Heart right ventricle (tissue), 16 donors: ENCODE data around the gene SLC28A3. TPM values are rescaled to one million over a fixed set of nuclear protein-coding genes. Genes with fewer than 3 reads are reported as not detected.
A peak's percentile ranks its signal among the peaks of the same experiment; 100 is the strongest.

Experiments
- ATAC-seq, 8 donors: fragments of 200-7000 bp; cut with Tn5 transposase; one replicate each; pipeline ENCODE4 v1.9.1; 2020; ENCODE audit warnings: mild to moderate bottlenecking in 8 of 8, moderate library complexity in 8 of 8, moderate number of reproducible peaks in 1 of 8
- DNase-seq, 2 donors: peaks; one replicate each; pipeline ENCODE4 v3.0.0-alpha.2; 2020
- H3K27ac ChIP-seq, 10 donors: fragments of 200-600 bp; sonication (generic) in 2 of 10; one replicate each; pipeline versions ENCODE4 v1.5.0 to v1.8.0; 2020 to 2022; ENCODE audit warnings: mild to moderate bottlenecking in 3 of 10
- H3K27me3 ChIP-seq, 7 donors: fragments of 200-600 bp; one replicate each; pipeline ENCODE4 v1.8.0; 2021 to 2022; ENCODE audit warnings: mild to moderate bottlenecking in 2 of 7
- H3K36me3 ChIP-seq, 9 donors: fragments of 200-600 bp; sonication (generic) in 1 of 9; one replicate each; pipeline versions ENCODE4 v1.5.0 to v1.8.0; 2020 to 2022; ENCODE audit warnings: mild to moderate bottlenecking in 2 of 9
- H3K4me1 ChIP-seq, 9 donors: fragments of 200-600 bp; sonication (generic) in 1 of 9; one replicate each; pipeline versions ENCODE4 v1.5.0 to v1.8.0; 2020 to 2022; ENCODE audit warnings: mild to moderate bottlenecking in 4 of 9
- H3K4me3 ChIP-seq, 10 donors: fragments of 200-600 bp; sonication (generic) in 2 of 10; one replicate each; pipeline versions ENCODE4 v1.5.0 to v1.8.0; 2020 to 2022; ENCODE audit warnings: mild to moderate bottlenecking in 7 of 10, moderate library complexity in 2 of 10
- H3K9me3 ChIP-seq, 11 donors: fragments of 200-600 bp in 10 of 11; sonication (generic) in 2 of 11; one replicate each; pipeline versions ENCODE4 v1.5.0 to v1.8.0; 2013 to 2022; ENCODE audit warnings: mild to moderate bottlenecking in 2 of 11, control low read depth in 1 of 11, moderate library complexity in 1 of 11
- whole genome bisulfite sequencing, 2 donors: extraction: QIAGEN DNeasy Blood & Tissue Kit; methylation state at CpG; one replicate each; pipeline ENCODE4 v1.1.7; 2013; ENCODE audit warnings: inconsistent platforms in 1 of 2; 5-methylcytosine and 5-hydroxymethylcytosine counted together
- intact Hi-C, 10 donors: fragments of 100-400 bp; cut with DNase I; formaldehyde crosslinking; loops; one replicate each; pipeline versions ENCODE4 v1.11.1 to v1.14.2; 2022
- polyA plus RNA-seq, 2 donors: library from polyadenylated mRNA; stranded (reverse); fragments of 200-250 nt; gene quantifications; one replicate each; pipeline ENCODE4 v1.2.3, GENCODE V29; 2013
- total RNA-seq, 10 donors: library from RNA; stranded (reverse); fragmentation: NEBNext Ultra II Directional in 3 of 10; extraction: Animal tissue kit (Norgen Biotek cat#: 25700) in 3 of 10; gene quantifications; one replicate each; pipeline versions ENCODE4 v1.2.1 to v1.2.4, GENCODE V29; 2021 to 2023
- TF ChIP-seq, protein P1 (sequence below), 9 donors: fragments of 200-600 bp; sonication (generic) in 2 of 9; IDR thresholded peaks; one replicate each; pipeline versions ENCODE4 v1.5.0 to v1.8.0; 2021 to 2022; ENCODE audit warnings: antibody characterized with exemption in 9 of 9, mild to moderate bottlenecking in 5 of 9, moderate library complexity in 1 of 9
- donor health status: Arrhythmogenic right ventricular cardiomyopathy.
- donor health status: ischemic (EF 13 %, LVEDD 7.1; RV severe dilation, severe dysfunction).
- donor health status: healthy with polysubstance abuse.
- donor health status: DM: no; HTN: yes; CAD: no.
- donor health status: DM: no; HTN: no; CAD: no.
- donor health status: ischemic (EF 25% LVEDD 6.9; RV normal size, moderate dysfunction).
- donor health status: ischemic (EF 25% LVEDD 5.7; RV mildly dilated, moderate dysfunction).
- donor health status: healthy.
- donor health status: DM: yes; HTN: yes; CAD: no.
- donor health status: Ischemic cardiomyopathy.
- donor health status: ischemic (EF 35%, LVEDD 5.7; RV mildly dilated, moderate dysfunction).
- donor health status: nonischemic (EF 11% LVEDD 7.7; RV severe dilation, severe dysfunction).
- donor health status: DM: yes; HTN: yes; CAD: no.
- donor health status: PGD.
- donor health status: ischemic (EF 29% LVEDD 5.4; RV normal size, mild dysfunction).
- donor health status: nonischemic (EF 23%, LVEDD 6.1; RV moderate dilation, normal function).

SLC28A3 gene
- total and polyA plus RNA-seq, 12 donors = 0.01 to 0.65 (median 0.18) TPM; not detected in 1

GRCh38 chr9:84229191-84229590, 111.4 kb downstream of the SLC28A3 start:
- DNase-seq (no peak), ATAC-seq (no peak)
- H3K4me1 ChIP-seq = peaks cover 0 to 37% (median 22%) of the 10 kb centered on the region in 9 donors
- intact Hi-C loops = no loop called here
- no peaks in the 10 kb centered on the region for H3K27me3 ChIP-seq
- no peak overlapping the region for H3K4me3 ChIP-seq
- TF ChIP-seq, protein P1, sequence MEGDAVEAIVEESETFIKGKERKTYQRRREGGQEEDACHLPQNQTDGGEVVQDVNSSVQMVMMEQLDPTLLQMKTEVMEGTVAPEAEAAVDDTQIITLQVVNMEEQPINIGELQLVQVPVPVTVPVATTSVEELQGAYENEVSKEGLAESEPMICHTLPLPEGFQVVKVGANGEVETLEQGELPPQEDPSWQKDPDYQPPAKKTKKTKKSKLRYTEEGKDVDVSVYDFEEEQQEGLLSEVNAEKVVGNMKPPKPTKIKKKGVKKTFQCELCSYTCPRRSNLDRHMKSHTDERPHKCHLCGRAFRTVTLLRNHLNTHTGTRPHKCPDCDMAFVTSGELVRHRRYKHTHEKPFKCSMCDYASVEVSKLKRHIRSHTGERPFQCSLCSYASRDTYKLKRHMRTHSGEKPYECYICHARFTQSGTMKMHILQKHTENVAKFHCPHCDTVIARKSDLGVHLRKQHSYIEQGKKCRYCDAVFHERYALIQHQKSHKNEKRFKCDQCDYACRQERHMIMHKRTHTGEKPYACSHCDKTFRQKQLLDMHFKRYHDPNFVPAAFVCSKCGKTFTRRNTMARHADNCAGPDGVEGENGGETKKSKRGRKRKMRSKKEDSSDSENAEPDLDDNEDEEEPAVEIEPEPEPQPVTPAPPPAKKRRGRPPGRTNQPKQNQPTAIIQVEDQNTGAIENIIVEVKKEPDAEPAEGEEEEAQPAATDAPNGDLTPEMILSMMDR (IDR thresholded peaks at IDR 0.05) = no peak
- H3K9me3 ChIP-seq = no peaks in the 10 kb centered on the region
- H3K36me3 ChIP-seq = no peaks in the 10 kb centered on the region
- no peak overlapping the region for H3K27ac ChIP-seq
- WGBS, 2 donors = 57 to 78% methylated on average over 4 of the region's 4 CpGs

- ATAC-seq (no peak), DNase-seq (no peak)
- intact Hi-C loops = no loop called here
- peaks cover 0 to 37% (median 22%) of the 10 kb centered on the region in 9 donors for H3K4me1 ChIP-seq
- H3K9me3 ChIP-seq = no peaks in the 10 kb centered on the region
- H3K4me3 ChIP-seq = no peak overlapping the region
- H3K27me3 ChIP-seq = no peaks in the 10 kb centered on the region
- TF ChIP-seq, protein P1 (IDR thresholded peaks at IDR 0.05) = no peak
- H3K27ac ChIP-seq = no peak overlapping the region
- no peaks in the 10 kb centered on the region for H3K36me3 ChIP-seq
- WGBS, 2 donors = 29 to 48% methylated on average over 5 of the region's 5 CpGs
These were observed 112.3 kb downstream of the SLC28A3 start for GRCh38 chr9:84228130-84228720.

DNA sequence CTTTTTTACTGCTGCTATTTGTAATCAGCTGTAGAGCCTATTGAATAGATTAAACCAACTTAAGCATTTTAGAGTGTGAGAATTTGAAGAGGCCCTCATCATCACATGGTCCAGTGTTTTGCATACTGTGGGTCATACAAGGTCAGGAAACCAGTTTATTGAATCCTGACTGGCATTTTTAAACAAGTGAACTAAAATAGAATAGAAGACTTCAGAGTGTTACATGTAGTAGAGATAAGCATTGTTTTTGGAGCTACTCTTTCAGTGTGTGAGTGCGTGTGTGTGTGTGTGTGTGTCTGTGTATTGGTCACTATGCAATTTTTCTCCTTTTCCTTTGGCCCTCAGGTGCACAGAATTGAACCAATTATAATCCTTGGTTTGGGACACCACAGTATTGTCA, 114.4 kb downstream of the SLC28A3 start:
- ATAC-seq (peak; percentile 38 to 89 (median 64)), DNase-seq (peak in 1 of 2 donors; percentile 35)
- TF ChIP-seq, protein P1 (IDR thresholded peaks at IDR 0.05) = no peak
- Histone ChIP-seq H3K36me3 (no peaks in the 10 kb centered on the region), H3K27me3 (no peaks in the 10 kb centered on the region), H3K4me1 (peaks cover 0 to 33% (median 18%) of the 10 kb centered on the region in 9 donors), H3K27ac (peak overlapping the region in 1 of 10 donors; percentile 10), H3K4me3 (no peak overlapping the region), H3K9me3 (peaks cover 0 to 11% (median 0%) of the 10 kb centered on the region in 11 donors)
- intact Hi-C loops = no loop called here
- 35 to 55% methylated on average over 1 of the region's 1 CpG for WGBS, 2 donors
